GM12801 (cell line): ENCODE data around the gene RAPGEFL1.

ENCODE experiments used
- CTCF ChIP-seq: IDR thresholded peaks from one replicate; pipeline ENCODE4 v1.5.1; 2011; ENCODE audit warnings: control low read depth; ENCODE audit not compliant: insufficient read length; ENCODE audit errors: extremely low read depth

Gene RAPGEFL1

GRCh38 chr17:40167685-40168261, 9.5 kb upstream of the RAPGEFL1 start:
- no peak for TF ChIP-seq CTCF

GRCh38 chr17:40168262-40168832, 8.9 kb upstream of the RAPGEFL1 start:
- no peak for TF ChIP-seq CTCF

- TF ChIP-seq CTCF: no peak
Measured at GRCh38 chr17:40170325-40170724, 6.9 kb upstream of the RAPGEFL1 start.

GRCh38 chr17:40171750-40172149, 5.5 kb upstream of the RAPGEFL1 start:
- no peak for TF ChIP-seq CTCF

GRCh38 chr17:40173091-40173777, 4.0 kb upstream of the RAPGEFL1 start:
- no peak for TF ChIP-seq CTCF

- TF ChIP-seq CTCF: no peak
Measured at GRCh38 chr17:40173778-40174135, 3.5 kb upstream of the RAPGEFL1 start.

GRCh38 chr17:40174514-40174913, 2.8 kb upstream of the RAPGEFL1 start:
- TF ChIP-seq CTCF: no peak
